Immature natural killer cell (primary cell): ENCODE measurements around the gene NTNG1. TPM values are rescaled to one million over a fixed set of nuclear protein-coding genes. Genes with fewer than 3 reads are reported as not detected.

ENCODE experiments used
- DNase-seq, 3 donors: peaks; one replicate each; pipeline ENCODE4 v3.0.0; 2022; ENCODE audit warnings: mixed read lengths in 1 of 3
- H3K27ac Mint-ChIP-seq, 6 donors: one replicate each; pipeline ENCODE4 v1.8.0; 2020; ENCODE audit warnings: mixed read lengths in 6 of 6, mild to moderate bottlenecking in 5 of 6, inconsistent platforms in 4 of 6, moderate library complexity in 3 of 6
- H3K27me3 Mint-ChIP-seq, 3 donors: one replicate each; pipeline ENCODE4 v1.8.0; 2020 to 2021; ENCODE audit warnings: low read depth in 3 of 3, mild to moderate bottlenecking in 3 of 3, mixed read lengths in 3 of 3, moderate library complexity in 3 of 3, inconsistent platforms in 1 of 3
- H3K36me3 Mint-ChIP-seq, 3 donors: one replicate each; pipeline ENCODE4 v1.8.0; 2020; ENCODE audit warnings: mixed read lengths in 3 of 3, inconsistent platforms in 2 of 3, mild to moderate bottlenecking in 2 of 3
- H3K4me1 Mint-ChIP-seq, 2 donors: one replicate each; pipeline ENCODE4 v1.8.0; 2020; ENCODE audit warnings: inconsistent platforms in 2 of 2, mild to moderate bottlenecking in 2 of 2, mixed read lengths in 2 of 2, moderate library complexity in 1 of 2
- H3K4me3 Mint-ChIP-seq, 5 donors: one replicate each; pipeline ENCODE4 v1.8.0; 2020; ENCODE audit warnings: mild to moderate bottlenecking in 5 of 5, mixed read lengths in 5 of 5, inconsistent platforms in 3 of 5, moderate library complexity in 3 of 5
- H3K9me3 Mint-ChIP-seq, 6 donors: one replicate each; pipeline ENCODE4 v1.8.0; 2020; ENCODE audit warnings: mild to moderate bottlenecking in 6 of 6, mixed read lengths in 6 of 6, inconsistent platforms in 4 of 6, moderate library complexity in 3 of 6
- polyA plus RNA-seq, 3 donors: library from polyadenylated mRNA; unstranded; fragments of 300-500 nt; fragmentation: Illumina TruSeq; gene quantifications; one replicate each; pipeline ENCODE4 v1.2.3, GENCODE V29; 2021

The NTNG1 gene
- polyA plus RNA-seq, 3 donors from 2014 or later: not detected

DNA sequence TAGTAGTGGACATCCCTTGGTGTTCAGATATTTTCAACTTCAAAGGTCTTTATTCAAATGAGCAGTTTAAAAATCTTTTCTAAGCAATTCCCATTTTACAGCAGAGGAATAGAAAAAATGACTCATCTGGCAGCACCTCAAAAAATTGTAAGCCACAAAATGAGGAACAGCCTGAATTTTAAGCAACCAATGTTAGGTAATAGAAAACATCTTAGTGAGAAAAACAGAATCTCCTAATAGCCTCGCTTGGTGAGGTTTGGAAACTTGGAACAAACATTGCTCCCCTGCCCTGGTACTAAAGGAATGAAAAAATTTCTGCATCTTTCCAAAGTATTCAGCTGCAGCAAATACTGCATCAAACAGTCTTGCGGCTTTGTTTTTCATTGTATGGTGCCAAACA, 264.4 kb downstream of the NTNG1 start:
- no peaks in the 10 kb centered on the region for H3K4me1 Mint-ChIP-seq
- peaks cover 0 to 9% (median 6%) of the 10 kb centered on the region in 3 donors for H3K27me3 Mint-ChIP-seq
- no peaks in the 10 kb centered on the region for H3K9me3 Mint-ChIP-seq
- no peak overlapping the region for H3K27ac Mint-ChIP-seq
- H3K4me3 Mint-ChIP-seq: no peak overlapping the region
- H3K36me3 Mint-ChIP-seq: no peaks in the 10 kb centered on the region
- DNase-seq: no peak

DNA sequence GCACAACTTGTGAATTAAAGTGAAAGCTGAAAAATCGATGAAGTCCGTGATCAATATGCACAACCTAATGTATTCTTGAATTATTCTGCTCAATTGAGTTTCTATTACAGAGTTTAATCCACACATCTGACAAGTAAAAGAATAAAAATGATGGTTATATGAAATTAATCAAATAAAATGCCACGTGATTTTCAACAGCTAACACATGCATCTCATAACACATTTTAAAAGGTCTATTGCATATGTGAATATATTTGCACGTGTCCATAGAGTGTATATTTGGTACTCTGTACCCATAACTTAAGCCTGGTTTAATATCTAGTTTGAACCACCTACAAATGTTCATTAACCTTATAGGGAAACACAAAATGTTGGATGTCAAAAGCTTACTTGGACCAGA, 266.2 kb downstream of the NTNG1 start:
- no peaks in the 10 kb centered on the region for H3K36me3 Mint-ChIP-seq
- no peak overlapping the region for H3K4me3 Mint-ChIP-seq
- no peak overlapping the region for H3K27ac Mint-ChIP-seq
- no peaks in the 10 kb centered on the region for H3K9me3 Mint-ChIP-seq
- no peak for DNase-seq
- no peaks in the 10 kb centered on the region for H3K4me1 Mint-ChIP-seq
- H3K27me3 Mint-ChIP-seq: peaks cover 0 to 6% (median 0%) of the 10 kb centered on the region in 3 donors

DNA sequence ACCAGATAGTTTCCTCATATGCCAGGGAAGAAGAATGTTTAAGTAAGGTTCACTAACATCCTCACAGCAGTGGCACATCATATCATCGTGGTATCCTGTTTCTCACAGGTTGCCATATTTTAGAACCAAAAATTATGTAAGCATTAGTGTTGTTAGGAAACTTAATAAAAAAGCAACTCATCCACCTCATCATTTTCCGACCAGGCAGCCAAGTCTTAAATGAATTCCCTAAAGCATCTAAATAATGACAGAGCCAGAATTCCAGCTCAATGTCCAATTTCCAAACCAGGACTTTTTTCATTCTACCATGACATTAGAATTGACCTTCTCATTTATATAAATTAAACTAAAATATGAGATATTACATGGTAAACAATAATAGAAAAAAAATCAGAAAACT, 272.7 kb downstream of the NTNG1 start:
- no peak for DNase-seq
- Mint-ChIP-seq H3K27me3 (peaks cover 2 to 8% (median 2%) of the 10 kb centered on the region in 3 donors), H3K9me3 (no peaks in the 10 kb centered on the region), H3K36me3 (no peaks in the 10 kb centered on the region), H3K4me1 (no peaks in the 10 kb centered on the region), H3K27ac (no peak overlapping the region), H3K4me3 (no peak overlapping the region)

DNA sequence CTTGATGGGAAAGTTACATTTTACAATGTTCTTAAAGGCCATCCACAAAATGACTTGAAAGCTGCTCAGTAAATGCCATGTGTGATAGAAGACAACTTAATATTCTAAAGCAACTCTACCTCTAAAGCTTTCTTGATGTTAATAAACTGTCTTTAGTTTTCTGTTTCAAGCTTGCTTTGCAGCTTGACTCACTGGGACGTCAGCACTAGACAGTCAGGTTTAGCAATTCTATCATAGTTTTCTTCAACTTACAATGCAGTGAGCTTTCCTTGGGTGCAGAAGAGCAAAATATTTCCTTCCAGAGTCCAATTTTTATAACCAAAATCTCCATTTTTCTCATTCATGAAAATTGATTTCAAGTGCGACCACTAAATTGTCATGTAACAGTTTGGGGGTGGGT, 273.1 kb downstream of the NTNG1 start:
- H3K27ac Mint-ChIP-seq: no peak overlapping the region
- no peaks in the 10 kb centered on the region for H3K4me1 Mint-ChIP-seq
- H3K36me3 Mint-ChIP-seq: no peaks in the 10 kb centered on the region
- no peaks in the 10 kb centered on the region for H3K9me3 Mint-ChIP-seq
- peaks cover 2 to 8% (median 2%) of the 10 kb centered on the region in 3 donors for H3K27me3 Mint-ChIP-seq
- no peak for DNase-seq
- H3K4me3 Mint-ChIP-seq: no peak overlapping the region

DNA sequence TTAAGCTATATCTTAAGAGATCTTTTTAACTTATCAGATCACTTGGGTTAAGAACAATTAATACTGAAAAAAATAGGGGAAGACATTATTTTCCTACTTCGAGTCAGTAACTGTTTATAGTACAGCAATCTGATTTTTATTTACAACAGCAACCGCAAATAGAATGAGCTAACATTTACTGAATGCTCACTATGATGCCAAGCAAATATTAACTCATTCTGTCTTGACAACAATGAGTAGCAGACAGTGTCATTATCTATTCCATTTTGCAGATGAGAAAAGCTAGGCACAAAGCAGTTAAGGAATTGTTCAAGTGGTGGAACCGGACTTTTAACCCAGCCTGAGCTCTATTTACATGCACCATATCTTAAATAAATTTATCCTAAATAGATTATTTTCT, 273.7 kb downstream of the NTNG1 start:
- Mint-ChIP-seq H3K4me3 (no peak overlapping the region), H3K9me3 (peaks cover 0 to 2% (median 0%) of the 10 kb centered on the region in 6 donors), H3K4me1 (no peaks in the 10 kb centered on the region), H3K36me3 (no peaks in the 10 kb centered on the region), H3K27me3 (peaks cover 2 to 8% (median 2%) of the 10 kb centered on the region in 3 donors), H3K27ac (no peak overlapping the region)
- no peak for DNase-seq

DNA sequence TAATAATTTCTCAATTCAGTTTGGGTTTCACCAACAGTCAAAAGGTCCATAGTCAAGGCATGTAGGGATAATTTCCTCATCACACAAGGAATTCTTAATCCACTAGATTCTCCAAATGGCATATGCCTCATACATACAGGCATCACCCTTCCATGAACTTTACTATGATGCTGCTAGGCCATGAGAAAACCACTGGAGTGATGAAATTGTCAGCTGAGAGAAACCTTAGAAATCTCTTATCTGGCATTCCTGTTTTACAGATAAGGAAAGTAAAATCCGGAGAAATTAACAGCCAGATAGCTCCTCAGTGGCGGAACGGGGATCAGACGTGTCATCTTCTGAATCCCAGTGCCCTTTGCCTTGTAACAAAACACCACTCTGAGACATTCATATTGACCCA, 274.4 kb downstream of the NTNG1 start:
- H3K27ac Mint-ChIP-seq: no peak overlapping the region
- H3K4me3 Mint-ChIP-seq: no peak overlapping the region
- DNase-seq: no peak
- no peaks in the 10 kb centered on the region for H3K36me3 Mint-ChIP-seq
- H3K27me3 Mint-ChIP-seq: peaks cover 2 to 8% (median 2%) of the 10 kb centered on the region in 3 donors
- H3K9me3 Mint-ChIP-seq: peaks cover 0 to 2% (median 0%) of the 10 kb centered on the region in 6 donors
- no peaks in the 10 kb centered on the region for H3K4me1 Mint-ChIP-seq

DNA sequence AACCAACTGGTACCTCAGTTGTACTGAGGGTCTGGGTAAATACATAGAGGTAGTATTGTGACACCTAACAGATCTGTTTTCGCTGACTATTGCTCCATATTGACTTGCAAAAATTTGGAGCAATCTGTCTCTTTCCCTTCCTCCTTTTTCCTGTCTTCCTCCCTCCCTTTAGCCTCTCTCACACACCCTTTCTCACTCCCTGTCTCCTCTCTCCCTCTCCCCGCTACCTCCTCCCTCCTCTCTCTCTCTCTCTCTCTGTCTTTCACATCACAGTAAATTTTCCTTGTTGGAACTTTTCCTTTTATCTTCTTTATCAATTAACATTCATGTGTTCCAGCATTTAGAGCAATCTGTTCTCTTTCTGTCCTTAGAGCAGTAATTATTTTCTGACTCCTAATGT, 278.2 kb downstream of the NTNG1 start:
- H3K27me3 Mint-ChIP-seq: peaks cover 4 to 12% (median 5%) of the 10 kb centered on the region in 3 donors
- no peak overlapping the region for H3K27ac Mint-ChIP-seq
- H3K4me3 Mint-ChIP-seq: no peak overlapping the region
- H3K4me1 Mint-ChIP-seq: no peaks in the 10 kb centered on the region
- DNase-seq: no peak
- H3K36me3 Mint-ChIP-seq: no peaks in the 10 kb centered on the region
- H3K9me3 Mint-ChIP-seq: peaks cover 0 to 2% (median 0%) of the 10 kb centered on the region in 6 donors

DNA sequence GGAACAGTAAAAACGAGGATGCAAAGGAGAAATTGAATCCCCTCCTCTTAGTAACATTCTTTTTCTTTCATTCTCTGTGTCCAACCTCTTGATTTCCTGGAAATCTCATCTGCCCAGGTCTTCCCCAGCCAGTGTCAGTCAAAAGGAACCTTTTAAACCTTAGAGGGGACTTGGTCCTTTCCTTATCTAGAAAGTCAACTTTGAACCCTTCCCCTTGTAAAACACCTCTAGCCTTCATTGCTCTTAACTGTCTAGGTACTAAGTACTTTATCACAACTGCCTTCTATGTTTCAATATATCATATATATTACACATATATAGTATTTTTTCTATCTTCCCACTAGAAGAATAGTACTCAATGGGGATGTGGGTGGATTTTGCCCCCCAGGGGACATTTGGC, 282.1 kb downstream of the NTNG1 start:
- Mint-ChIP-seq H3K4me3 (no peak overlapping the region), H3K4me1 (no peaks in the 10 kb centered on the region), H3K9me3 (peaks cover 0 to 2% (median 0%) of the 10 kb centered on the region in 6 donors), H3K36me3 (no peaks in the 10 kb centered on the region), H3K27me3 (peaks cover 4 to 8% (median 7%) of the 10 kb centered on the region in 3 donors), H3K27ac (no peak overlapping the region)
- DNase-seq: no peak

DNA sequence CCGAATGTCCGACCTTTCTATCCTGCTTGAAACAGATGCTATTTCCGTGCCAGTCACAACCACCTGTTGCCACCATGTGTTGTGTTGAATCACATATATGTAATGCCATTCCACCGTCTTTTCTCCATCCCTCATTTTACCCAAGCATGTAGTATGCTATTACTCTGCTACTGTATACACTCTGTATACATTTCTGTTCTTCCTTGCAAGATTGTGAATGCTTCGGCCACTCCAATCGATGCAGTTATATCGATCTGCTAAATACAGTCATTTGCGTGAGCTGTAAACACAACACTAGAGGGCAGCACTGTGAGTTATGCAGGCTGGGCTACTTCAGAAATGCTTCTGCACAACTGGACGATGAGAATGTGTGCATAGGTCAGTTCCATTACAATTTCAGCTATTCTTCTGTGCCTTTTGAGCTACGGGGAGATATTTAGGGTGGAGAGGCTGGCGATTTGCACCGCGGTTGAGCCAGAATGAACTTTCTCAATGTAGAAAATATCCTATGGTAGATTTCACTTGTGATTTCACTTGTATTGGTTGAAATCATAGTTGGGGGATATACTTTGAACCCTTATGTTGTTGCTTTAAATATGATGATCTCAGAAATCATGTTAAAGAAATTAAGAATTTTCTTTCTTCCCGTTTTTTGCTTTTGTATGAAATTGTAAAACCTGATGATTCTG, 289.8 kb downstream of the NTNG1 start:
- no peaks in the 10 kb centered on the region for H3K9me3 Mint-ChIP-seq
- DNase-seq: peak in 2 of 3 donors; percentile 7 to 15
- H3K4me1 Mint-ChIP-seq: no peaks in the 10 kb centered on the region
- no peak overlapping the region for H3K4me3 Mint-ChIP-seq
- H3K36me3 Mint-ChIP-seq: no peaks in the 10 kb centered on the region
- H3K27ac Mint-ChIP-seq: no peak overlapping the region
- H3K27me3 Mint-ChIP-seq: peaks cover 0 to 6% (median 3%) of the 10 kb centered on the region in 3 donors

DNA sequence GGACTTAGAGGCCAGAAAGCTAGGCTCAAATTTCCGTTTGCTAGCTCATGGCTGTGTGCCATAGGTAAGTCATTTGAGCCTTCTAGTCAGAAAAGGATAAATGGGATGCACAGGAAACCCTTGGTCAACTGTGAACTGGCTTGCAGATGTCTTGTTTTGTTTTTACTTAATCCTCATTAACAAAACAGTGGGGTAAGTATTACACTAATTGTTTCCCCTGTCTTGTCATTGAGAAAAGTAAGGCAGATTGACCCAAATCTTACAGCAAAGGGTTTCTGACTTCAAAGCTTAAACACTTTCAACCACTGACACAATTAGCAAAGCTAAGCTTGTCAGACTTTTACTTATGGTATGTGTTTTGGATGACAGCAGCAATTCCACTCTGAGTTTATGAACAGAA, 291.3 kb downstream of the NTNG1 start:
- no peaks in the 10 kb centered on the region for H3K36me3 Mint-ChIP-seq
- peaks cover 0 to 6% (median 2%) of the 10 kb centered on the region in 3 donors for H3K27me3 Mint-ChIP-seq
- DNase-seq: no peak
- no peaks in the 10 kb centered on the region for H3K4me1 Mint-ChIP-seq
- no peak overlapping the region for H3K27ac Mint-ChIP-seq
- H3K4me3 Mint-ChIP-seq: no peak overlapping the region
- no peaks in the 10 kb centered on the region for H3K9me3 Mint-ChIP-seq

DNA sequence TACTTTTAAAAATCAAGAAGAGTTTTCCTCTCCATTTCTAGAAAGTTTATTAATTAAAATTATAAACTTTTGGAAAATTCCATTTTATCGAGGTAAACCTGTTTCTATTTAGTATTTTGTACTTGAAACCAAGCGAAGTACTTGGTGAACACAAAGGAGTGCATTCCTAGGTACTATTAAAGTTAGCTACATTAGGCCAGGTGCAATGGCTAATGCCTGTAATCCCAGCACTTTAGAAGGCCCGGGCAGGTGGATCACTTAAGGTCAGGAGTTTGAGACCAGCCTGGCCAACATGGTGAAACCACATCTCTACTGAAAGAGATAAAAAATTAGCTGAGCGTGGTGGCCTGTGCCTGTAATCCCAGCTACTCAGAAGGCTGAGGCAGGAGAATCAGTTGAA, 292.2 kb downstream of the NTNG1 start:
- Mint-ChIP-seq H3K9me3 (no peaks in the 10 kb centered on the region), H3K4me3 (no peak overlapping the region), H3K4me1 (no peaks in the 10 kb centered on the region), H3K36me3 (no peaks in the 10 kb centered on the region), H3K27me3 (peaks cover 2 to 6% (median 2%) of the 10 kb centered on the region in 3 donors), H3K27ac (no peak overlapping the region)
- DNase-seq: no peak

DNA sequence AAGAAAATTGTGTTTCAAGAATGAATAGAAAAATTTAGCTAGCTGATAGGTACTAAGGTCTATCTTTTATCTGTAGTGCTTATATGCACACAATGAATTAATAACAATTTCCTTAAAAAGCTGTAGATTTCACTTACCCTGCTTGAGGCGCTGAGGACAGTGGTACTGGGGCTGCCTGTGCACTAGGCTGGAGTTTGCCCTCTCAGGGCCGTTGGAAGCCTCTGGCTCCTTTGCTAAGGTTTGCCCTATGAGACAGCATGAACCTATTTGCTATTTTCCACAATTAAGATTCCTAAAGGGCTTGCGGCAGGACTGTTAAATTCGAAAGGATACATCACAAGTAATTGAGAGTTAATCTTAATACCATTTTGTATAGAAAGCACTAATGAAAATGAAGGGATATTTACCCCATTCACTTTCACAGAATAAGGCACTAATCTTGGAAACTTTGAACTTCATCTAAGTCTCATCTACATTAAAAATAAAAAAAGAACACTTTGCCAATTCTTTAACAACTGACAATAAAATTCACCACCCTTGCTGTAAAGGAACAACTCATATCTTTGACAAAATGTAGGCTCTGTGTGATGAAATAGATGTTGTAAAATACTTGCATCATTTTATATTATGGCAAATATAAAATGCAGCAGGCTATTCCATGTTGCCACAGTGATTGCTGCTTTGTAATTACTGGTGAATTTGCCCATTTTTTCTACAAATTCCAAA, 293.0 kb downstream of the NTNG1 start:
- no peak for DNase-seq
- Mint-ChIP-seq H3K27ac (no peak overlapping the region), H3K4me1 (no peaks in the 10 kb centered on the region), H3K9me3 (peaks cover 0 to under 1% (median 0%) of the 10 kb centered on the region in 6 donors), H3K36me3 (no peaks in the 10 kb centered on the region), H3K27me3 (peaks cover 3% of the 10 kb centered on the region in 3 donors), H3K4me3 (no peak overlapping the region)

DNA sequence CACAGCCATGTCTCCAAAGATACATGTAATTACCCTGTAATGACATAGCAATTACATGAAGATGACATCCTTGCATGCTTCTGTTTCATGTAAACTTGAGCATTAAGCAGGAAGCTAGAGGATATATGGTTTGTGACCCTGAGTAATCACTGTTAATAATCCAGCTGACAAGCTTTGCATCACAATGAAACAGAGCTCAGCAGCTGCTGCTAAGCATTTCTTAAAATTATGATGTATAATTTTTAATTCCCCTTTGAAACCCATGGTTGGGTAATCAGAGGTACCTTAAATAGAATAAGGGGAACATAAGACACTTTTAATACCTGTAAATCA, 293.5 kb downstream of the NTNG1 start:
- DNase-seq: no peak
- Mint-ChIP-seq H3K27ac (no peak overlapping the region), H3K27me3 (peaks cover 1 to 5% (median 2%) of the 10 kb centered on the region in 3 donors), H3K4me3 (no peak overlapping the region), H3K36me3 (no peaks in the 10 kb centered on the region), H3K4me1 (no peaks in the 10 kb centered on the region), H3K9me3 (peaks cover 0 to 3% (median 0%) of the 10 kb centered on the region in 6 donors)

DNA sequence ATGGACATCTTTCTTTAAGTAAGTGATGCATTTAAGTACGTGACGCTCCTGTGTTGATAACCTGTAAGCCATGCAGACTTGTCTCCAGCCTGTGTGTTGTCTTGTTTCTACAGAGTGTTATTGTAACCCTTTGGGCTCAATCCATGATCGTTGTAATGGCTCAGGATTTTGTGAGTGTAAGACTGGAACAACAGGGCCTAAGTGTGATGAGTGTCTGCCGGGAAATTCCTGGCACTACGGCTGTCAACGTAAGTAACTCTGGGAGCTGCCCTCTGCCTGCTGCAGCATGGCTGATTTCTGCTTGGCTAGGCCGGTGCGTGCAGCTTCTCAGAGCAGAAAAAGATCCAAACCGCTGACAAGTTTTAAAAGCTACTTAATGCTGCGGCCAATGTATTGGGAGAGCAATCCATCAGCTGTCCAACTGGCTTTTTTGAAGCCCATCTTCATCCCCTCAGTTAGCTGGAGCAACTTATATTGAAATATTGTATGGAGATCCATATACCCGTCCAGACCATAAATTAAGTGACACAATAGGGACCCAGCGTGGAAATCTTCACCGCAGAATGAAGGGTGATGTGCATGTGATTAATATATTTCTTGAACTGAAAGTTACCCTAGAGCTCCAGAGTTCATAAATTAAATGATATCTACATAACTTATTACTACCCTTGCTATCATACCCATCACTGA, 295.9 kb downstream of the NTNG1 start:
- H3K4me3 Mint-ChIP-seq: no peak overlapping the region
- no peaks in the 10 kb centered on the region for H3K4me1 Mint-ChIP-seq
- no peak overlapping the region for H3K27ac Mint-ChIP-seq
- no peak for DNase-seq
- no peaks in the 10 kb centered on the region for H3K36me3 Mint-ChIP-seq
- peaks cover 0 to 3% (median 0%) of the 10 kb centered on the region in 6 donors for H3K9me3 Mint-ChIP-seq
- H3K27me3 Mint-ChIP-seq: peaks cover 1 to 5% (median 4%) of the 10 kb centered on the region in 3 donors
